Spleen (tissue), 7 donors: ENCODE measurements around the gene PHOX2B.

Experiments
- POLR2A ChIP-seq, 3 donors: fragments of 450-650 bp; IDR thresholded peaks; one replicate each; pipeline ENCODE4 v1.5.1; 2017; ENCODE audit warnings: antibody characterized with exemption in 3 of 3, mild to moderate bottlenecking in 1 of 3
- POLR2AphosphoS5 ChIP-seq, 3 donors: sonication (generic); formaldehyde crosslinking; IDR thresholded peaks; one replicate each; pipeline ENCODE4 v1.5.1; 2017; ENCODE audit warnings: antibody characterized with exemption in 3 of 3
- TF ChIP-seq, protein P1 (sequence below), 11 experiments: fragments of 200-600 bp in 7 of 11; fragments of 450-650 bp in 4 of 11; sonication (generic) in 4 of 11; IDR thresholded peaks in 8 of 11; conservative IDR thresholded peaks in 3 of 11; 1 replicate in 7 of 11; 2 replicates in 4 of 11; pipeline versions ENCODE4 v1.4.0 to v1.8.0; 2016 to 2021; ENCODE audit warnings: antibody characterized with exemption in 11 of 11, inconsistent platforms in 4 of 11, mild to moderate bottlenecking in 1 of 11
- donor health status: DM: no; HTN: no; CAD: no; lungs with moderate emphysema.
- donor health status: DM: no; HTN: no; CAD: no.
- donor health status: DM: no; HTN: no; CAD: no.

DNA sequence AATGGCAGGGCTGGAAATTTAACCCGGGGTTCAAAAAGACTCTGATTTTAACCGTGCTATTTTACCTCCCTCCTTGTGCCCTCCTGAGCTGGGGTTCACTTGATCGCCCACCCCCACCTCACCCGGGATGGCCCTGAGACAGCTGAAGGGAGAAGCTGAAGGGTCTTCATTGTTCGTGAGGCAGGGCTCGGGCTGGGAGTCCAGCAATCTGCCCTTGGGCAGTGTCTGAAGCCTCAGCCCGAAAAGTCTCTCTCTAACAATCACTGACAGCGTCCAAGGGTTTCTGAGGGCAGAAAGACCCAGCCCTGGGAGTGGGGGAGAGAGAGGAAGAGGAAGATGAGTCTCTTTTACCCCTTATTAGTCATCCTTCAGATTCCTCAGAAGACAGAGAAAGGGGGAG is 39.4 kb upstream of the PHOX2B start:
- TF ChIP-seq, protein P1, sequence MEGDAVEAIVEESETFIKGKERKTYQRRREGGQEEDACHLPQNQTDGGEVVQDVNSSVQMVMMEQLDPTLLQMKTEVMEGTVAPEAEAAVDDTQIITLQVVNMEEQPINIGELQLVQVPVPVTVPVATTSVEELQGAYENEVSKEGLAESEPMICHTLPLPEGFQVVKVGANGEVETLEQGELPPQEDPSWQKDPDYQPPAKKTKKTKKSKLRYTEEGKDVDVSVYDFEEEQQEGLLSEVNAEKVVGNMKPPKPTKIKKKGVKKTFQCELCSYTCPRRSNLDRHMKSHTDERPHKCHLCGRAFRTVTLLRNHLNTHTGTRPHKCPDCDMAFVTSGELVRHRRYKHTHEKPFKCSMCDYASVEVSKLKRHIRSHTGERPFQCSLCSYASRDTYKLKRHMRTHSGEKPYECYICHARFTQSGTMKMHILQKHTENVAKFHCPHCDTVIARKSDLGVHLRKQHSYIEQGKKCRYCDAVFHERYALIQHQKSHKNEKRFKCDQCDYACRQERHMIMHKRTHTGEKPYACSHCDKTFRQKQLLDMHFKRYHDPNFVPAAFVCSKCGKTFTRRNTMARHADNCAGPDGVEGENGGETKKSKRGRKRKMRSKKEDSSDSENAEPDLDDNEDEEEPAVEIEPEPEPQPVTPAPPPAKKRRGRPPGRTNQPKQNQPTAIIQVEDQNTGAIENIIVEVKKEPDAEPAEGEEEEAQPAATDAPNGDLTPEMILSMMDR (IDR thresholded peaks at IDR 0.05 in 8 of 11, conservative IDR thresholded peaks at IDR 0.05 in 3 of 11): no peak
- TF ChIP-seq POLR2AphosphoS5 (IDR thresholded peaks at IDR 0.05): no peak
- no peak for TF ChIP-seq POLR2A (IDR thresholded peaks at IDR 0.05)
